Keratinocyte (primary cell): ENCODE data around the gene PCYOX1L.

Source experiments
- EZH2 ChIP-seq: IDR thresholded peaks from one replicate; pipeline ENCODE4 v1.6.1; 2012; ENCODE audit warnings: inconsistent platforms, mild to moderate bottlenecking, low read length, moderate library complexity
- TF ChIP-seq, protein P1 (sequence below), 3 experiments: IDR thresholded peaks in 1 of 3; conservative IDR thresholded peaks in 1 of 3; optimal IDR thresholded peaks in 1 of 3; 2 replicates in 2 of 3; 3 replicates in 1 of 3; pipeline versions ENCODE3 to v1.5.1; 2011; ENCODE audit warnings: low read length in 3 of 3, mild to moderate bottlenecking in 3 of 3, moderate library complexity in 2 of 3, control low read depth in 1 of 3, inconsistent platforms in 1 of 3; ENCODE audit not compliant: insufficient read depth in 2 of 3; ENCODE audit errors: extremely low read depth in 1 of 3

GRCh38 chr5:149366169-149366729 is 8.4 kb downstream of the PCYOX1L start:
- TF ChIP-seq, protein P1, sequence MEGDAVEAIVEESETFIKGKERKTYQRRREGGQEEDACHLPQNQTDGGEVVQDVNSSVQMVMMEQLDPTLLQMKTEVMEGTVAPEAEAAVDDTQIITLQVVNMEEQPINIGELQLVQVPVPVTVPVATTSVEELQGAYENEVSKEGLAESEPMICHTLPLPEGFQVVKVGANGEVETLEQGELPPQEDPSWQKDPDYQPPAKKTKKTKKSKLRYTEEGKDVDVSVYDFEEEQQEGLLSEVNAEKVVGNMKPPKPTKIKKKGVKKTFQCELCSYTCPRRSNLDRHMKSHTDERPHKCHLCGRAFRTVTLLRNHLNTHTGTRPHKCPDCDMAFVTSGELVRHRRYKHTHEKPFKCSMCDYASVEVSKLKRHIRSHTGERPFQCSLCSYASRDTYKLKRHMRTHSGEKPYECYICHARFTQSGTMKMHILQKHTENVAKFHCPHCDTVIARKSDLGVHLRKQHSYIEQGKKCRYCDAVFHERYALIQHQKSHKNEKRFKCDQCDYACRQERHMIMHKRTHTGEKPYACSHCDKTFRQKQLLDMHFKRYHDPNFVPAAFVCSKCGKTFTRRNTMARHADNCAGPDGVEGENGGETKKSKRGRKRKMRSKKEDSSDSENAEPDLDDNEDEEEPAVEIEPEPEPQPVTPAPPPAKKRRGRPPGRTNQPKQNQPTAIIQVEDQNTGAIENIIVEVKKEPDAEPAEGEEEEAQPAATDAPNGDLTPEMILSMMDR (optimal IDR thresholded peaks at IDR 0.05 in 1 of 3, IDR thresholded peaks at IDR 0.05 in 1 of 3, conservative IDR thresholded peaks at IDR 0.05 in 1 of 3; ENCODE audit: extremely low read depth in 1 of 3, insufficient read depth in 2 of 3, low read length in 3 of 3), result no peak
- TF ChIP-seq EZH2, result no peak
